ENCODE measurements around the gene KRT79.

Gene KRT79

GRCh38 chr12:52824741-52825410 is 9.2 kb downstream of the KRT79 start:
- no peak overlapping the region for H3K4me3 ChIP-seq (ENCODE audit: low read depth, low read length)
- TF ChIP-seq CTCF (IDR thresholded peaks at IDR 0.05; ENCODE audit: low read depth, low read length, missing control alignments) = no peak
- in situ Hi-C loops (cut with HindIII; ENCODE audit: low pct_ligation_motif_present, low sequenced_read_pairs) = no loop called here
- H3K27ac ChIP-seq = no peak overlapping the region
- H3K36me3 ChIP-seq (replicated peaks) = no peaks in the 10 kb centered on the region
- no peak for DNase-seq
- H3K27me3 ChIP-seq (replicated peaks) = no peaks in the 10 kb centered on the region

GRCh38 chr12:52823761-52824450 is 10.2 kb downstream of the KRT79 start:
- TF ChIP-seq CTCF (IDR thresholded peaks at IDR 0.05; ENCODE audit: low read depth, low read length, missing control alignments) = no peak
- Histone ChIP-seq H3K4me3 (ENCODE audit: low read depth, low read length) (no peak overlapping the region), H3K27ac (no peak overlapping the region), H3K36me3 (replicated peaks) (no peaks in the 10 kb centered on the region), H3K27me3 (replicated peaks) (no peaks in the 10 kb centered on the region)
- no peak for DNase-seq
- in situ Hi-C loops (cut with HindIII; ENCODE audit: low pct_ligation_motif_present, low sequenced_read_pairs) = no loop called here

GRCh38 chr12:52822771-52823510 is 11.2 kb downstream of the KRT79 start:
- Histone ChIP-seq H3K27ac (no peak overlapping the region), H3K4me3 (ENCODE audit: low read depth, low read length) (no peak overlapping the region), H3K36me3 (replicated peaks) (no peaks in the 10 kb centered on the region), H3K27me3 (replicated peaks) (peaks cover 4% of the 10 kb centered on the region)
- DNase-seq = no peak
- no peak for TF ChIP-seq CTCF (IDR thresholded peaks at IDR 0.05; ENCODE audit: low read depth, low read length, missing control alignments)
- in situ Hi-C loops (cut with HindIII; ENCODE audit: low pct_ligation_motif_present, low sequenced_read_pairs) = no loop called here

GRCh38 chr12:52821826-52822660 is 12.1 kb downstream of the KRT79 start:
- H3K4me3 ChIP-seq (ENCODE audit: low read depth, low read length) = no peak overlapping the region
- peaks cover 4% of the 10 kb centered on the region for H3K27me3 ChIP-seq (replicated peaks)
- no peak overlapping the region for H3K27ac ChIP-seq
- no peak for DNase-seq
- in situ Hi-C loops (cut with HindIII; ENCODE audit: low pct_ligation_motif_present, low sequenced_read_pairs) = no loop called here
- no peaks in the 10 kb centered on the region for H3K36me3 ChIP-seq (replicated peaks)
- TF ChIP-seq CTCF (IDR thresholded peaks at IDR 0.05; ENCODE audit: low read depth, low read length, missing control alignments) = no peak

- TF ChIP-seq CTCF (IDR thresholded peaks at IDR 0.05; ENCODE audit: low read depth, low read length, missing control alignments) = no peak
- in situ Hi-C loops (cut with HindIII; ENCODE audit: low pct_ligation_motif_present, low sequenced_read_pairs) = no loop called here
- Histone ChIP-seq H3K4me3 (ENCODE audit: low read depth, low read length) (no peak overlapping the region), H3K36me3 (replicated peaks) (no peaks in the 10 kb centered on the region), H3K27me3 (replicated peaks) (peaks cover 4% of the 10 kb centered on the region), H3K27ac (no peak overlapping the region)
- DNase-seq = no peak
These were observed 12.9 kb downstream of the KRT79 start for GRCh38 chr12:52821071-52821730.
